Transverse colon (tissue), 4 donors: Measurements from ENCODE around the gene CCL8.

Experiments used
- CTCF ChIP-seq, 5 experiments: fragments of 200-600 bp in 3 of 5; fragments of 450-650 bp in 2 of 5; sonication (generic) in 3 of 5; IDR thresholded peaks; 1 replicate in 2 of 5; 2 replicates in 3 of 5; pipeline ENCODE4 v1.5.1; 2016 to 2017; ENCODE audit warnings: antibody characterized with exemption in 5 of 5, inconsistent platforms in 3 of 5, mild to moderate bottlenecking in 2 of 5, moderate library complexity in 1 of 5
- EP300 ChIP-seq: sonication (generic); formaldehyde crosslinking; IDR thresholded peaks from one replicate; pipeline ENCODE4 v1.6.1; 2017; ENCODE audit warnings: antibody characterized with exemption, low read depth
- POLR2A ChIP-seq: fragments of 450-650 bp; IDR thresholded peaks from one replicate; pipeline ENCODE4 v1.6.1; 2016; ENCODE audit warnings: antibody characterized with exemption, mild to moderate bottlenecking, moderate library complexity
- POLR2AphosphoS5 ChIP-seq, 3 donors: sonication (generic); formaldehyde crosslinking; IDR thresholded peaks; one replicate each; pipeline ENCODE4 v1.6.1; 2016; ENCODE audit warnings: antibody characterized with exemption in 3 of 3

- TF ChIP-seq POLR2A (no peak), EP300 (no peak), CTCF (IDR thresholded peaks at IDR 0.05) (no peak), POLR2AphosphoS5 (IDR thresholded peaks at IDR 0.05) (no peak)
These were observed 48.4 kb downstream of the CCL8 start for GRCh38 chr17:34367486-34368195.
